ENCODE results near the gene SIGLEC15.
A peak's percentile ranks its signal among the peaks of the same experiment; 100 is the strongest.
"Not testable (repeated sequence)": the region's sequence is repeated elsewhere in the genome, so short reads cannot be mapped to it uniquely, and the experiment has no call there.

Gene SIGLEC15

DNA sequence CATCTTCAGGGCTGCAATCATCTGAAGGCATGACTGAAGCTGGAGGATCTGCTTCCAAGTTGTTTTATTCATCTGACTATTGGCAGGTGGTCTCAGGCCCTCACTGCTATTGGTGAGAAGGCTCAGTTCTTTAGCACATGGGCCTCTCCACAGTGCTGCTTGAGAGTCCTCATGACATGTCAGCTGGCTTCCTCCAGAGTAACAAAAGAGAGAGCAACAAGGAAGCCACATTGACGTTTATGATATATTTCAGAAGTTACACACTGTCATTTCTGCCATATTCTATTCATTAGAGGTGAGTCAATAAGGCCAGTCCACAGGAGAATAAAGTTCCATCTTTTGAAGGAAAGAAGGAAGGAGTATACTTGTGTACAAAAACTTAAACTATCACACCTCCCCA, 7.9 kb upstream of the SIGLEC15 start:
- H3K9ac ChIP-seq, result no peak overlapping the region
- H3K9me3 ChIP-seq, result peaks cover 8% of the 10 kb centered on the region
- no peaks in the 10 kb centered on the region for H3K36me3 ChIP-seq
- no peaks in the 10 kb centered on the region for H4K20me1 ChIP-seq
- H3K27me3 ChIP-seq, result no peaks in the 10 kb centered on the region
- no peak overlapping the region for H3K4me3 ChIP-seq
- H3K4me2 ChIP-seq, result no peak overlapping the region
- no peak for TF ChIP-seq Cebpa-rat (IDR thresholded peaks at IDR 0.05)
- H3K27ac ChIP-seq, result no peak overlapping the region
- H3K4me1 ChIP-seq, result no peaks in the 10 kb centered on the region

DNA sequence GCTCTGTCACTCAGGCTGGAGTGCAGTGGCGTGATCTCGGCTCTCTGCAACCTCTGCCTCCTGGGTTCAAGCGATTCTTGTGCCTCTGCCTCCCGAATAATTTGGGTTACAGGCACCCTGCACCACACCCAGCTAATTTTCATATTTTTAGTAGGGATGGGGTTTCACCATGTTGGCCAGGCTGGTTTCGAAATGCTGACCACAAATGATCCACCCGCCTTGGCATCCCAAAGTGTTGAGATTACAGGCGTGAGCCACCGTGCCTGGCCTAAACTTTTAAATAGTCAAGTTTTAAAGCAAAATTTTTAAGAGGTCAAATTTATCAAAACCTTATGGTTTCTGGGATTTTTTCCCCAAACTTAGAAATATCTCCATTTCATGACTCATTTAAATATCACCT, 6.7 kb upstream of the SIGLEC15 start:
- not testable (repeated sequence) for H3K27me3 ChIP-seq, H3K27ac ChIP-seq, H3K4me1 ChIP-seq, H3K4me3 ChIP-seq, H3K9ac ChIP-seq, H3K36me3 ChIP-seq, H3K4me2 ChIP-seq, H4K20me1 ChIP-seq
- H3K9me3 ChIP-seq, result peaks cover 21% of the 10 kb centered on the region

DNA sequence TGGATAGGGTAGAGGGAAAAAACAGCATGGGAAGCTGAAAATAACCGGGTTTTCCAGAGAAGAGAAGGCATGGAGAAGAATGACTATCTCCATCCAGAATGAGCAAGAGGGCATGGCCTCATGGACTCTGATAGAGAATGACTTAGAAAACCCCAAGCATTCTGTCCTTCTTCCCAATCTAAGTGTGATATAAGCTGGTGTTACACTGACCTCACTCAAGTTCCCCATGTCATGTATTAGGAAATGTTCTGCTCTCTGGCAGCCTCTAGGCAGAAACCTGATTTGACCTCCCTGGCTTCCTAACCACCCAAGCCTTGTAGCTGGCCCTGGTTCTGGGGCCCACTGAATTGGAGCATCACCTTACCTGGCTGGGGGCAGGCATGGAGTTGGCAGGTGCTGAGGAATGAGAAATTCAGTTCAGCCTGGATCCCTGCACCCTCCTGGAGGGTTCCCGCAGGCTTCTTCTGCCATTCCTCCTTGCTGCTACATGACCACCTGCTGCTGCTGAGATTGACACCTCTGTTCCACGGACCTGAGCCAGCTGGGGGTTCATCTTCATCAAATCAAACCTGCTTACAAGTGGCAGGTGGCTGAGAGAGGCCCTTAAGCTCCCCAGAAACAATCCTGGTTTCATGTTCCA, 5.2 kb upstream of the SIGLEC15 start:
- Histone ChIP-seq H3K27me3 (no peaks in the 10 kb centered on the region), H4K20me1 (no peaks in the 10 kb centered on the region), H3K4me2 (no peak overlapping the region), H3K4me1 (peaks cover 19% of the 10 kb centered on the region), H3K27ac (no peak overlapping the region), H3K4me3 (no peak overlapping the region), H3K9me3 (peaks cover 21% of the 10 kb centered on the region), H3K36me3 (no peaks in the 10 kb centered on the region), H3K9ac (no peak overlapping the region)
- TF ChIP-seq Cebpa-rat (IDR thresholded peaks at IDR 0.05), result no peak

DNA sequence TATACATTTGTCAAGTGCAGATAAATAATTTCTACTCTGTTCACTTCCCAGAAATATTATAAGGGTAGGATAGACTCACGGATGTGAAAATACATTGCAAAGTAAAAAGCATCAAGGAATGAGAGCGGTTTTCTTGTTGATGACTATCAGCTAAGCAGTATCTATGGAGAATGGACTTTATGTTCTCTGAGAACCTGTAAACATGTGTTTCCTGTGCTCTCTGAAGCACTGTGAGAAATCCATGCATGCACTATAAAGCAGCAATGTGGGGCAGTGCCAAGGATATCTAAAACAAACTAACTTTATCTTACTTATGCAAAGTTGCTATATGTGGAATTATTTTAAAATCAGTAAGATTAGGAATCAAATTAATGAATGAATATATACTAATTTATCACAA, 4.4 kb upstream of the SIGLEC15 start:
- no peaks in the 10 kb centered on the region for H3K27me3 ChIP-seq
- TF ChIP-seq Cebpa-rat (IDR thresholded peaks at IDR 0.05), result no peak

DNA sequence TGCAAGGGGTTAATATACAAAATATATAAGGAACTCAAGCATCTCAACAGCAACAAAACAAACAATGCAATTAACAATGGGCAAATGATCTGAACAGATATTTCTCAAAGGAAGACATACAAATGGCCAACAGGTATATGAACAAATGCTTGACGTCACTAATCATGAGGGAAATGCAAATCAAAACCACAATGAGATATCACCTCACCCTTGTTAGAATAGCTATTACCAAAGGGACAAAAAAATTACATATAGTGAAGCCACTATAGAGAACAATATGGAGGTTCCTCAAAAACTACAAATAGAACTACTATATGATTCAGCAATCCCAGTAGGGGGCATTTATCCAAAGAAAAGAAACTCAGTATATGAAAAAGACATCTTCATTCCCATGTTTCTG, 3.8 kb upstream of the SIGLEC15 start:
- no peaks in the 10 kb centered on the region for H3K36me3 ChIP-seq
- H4K20me1 ChIP-seq, result no peaks in the 10 kb centered on the region
- H3K27me3 ChIP-seq, result no peaks in the 10 kb centered on the region
- H3K4me2 ChIP-seq, result no peak overlapping the region
- peaks cover 21% of the 10 kb centered on the region for H3K9me3 ChIP-seq
- TF ChIP-seq Cebpa-rat (IDR thresholded peaks at IDR 0.05), result no peak
- no peak overlapping the region for H3K27ac ChIP-seq
- H3K4me1 ChIP-seq, result peaks cover 34% of the 10 kb centered on the region
- H3K4me3 ChIP-seq, result no peak overlapping the region
- no peak overlapping the region for H3K9ac ChIP-seq

More for the DNA sequence above, 4.4 kb upstream of the SIGLEC15 start:
- Histone ChIP-seq H3K9me3 (peaks cover 21% of the 10 kb centered on the region), H4K20me1 (no peaks in the 10 kb centered on the region), H3K27ac (no peak overlapping the region), H3K4me3 (no peak overlapping the region), H3K4me2 (no peak overlapping the region), H3K4me1 (peaks cover 27% of the 10 kb centered on the region), H3K9ac (no peak overlapping the region), H3K36me3 (no peaks in the 10 kb centered on the region)

DNA sequence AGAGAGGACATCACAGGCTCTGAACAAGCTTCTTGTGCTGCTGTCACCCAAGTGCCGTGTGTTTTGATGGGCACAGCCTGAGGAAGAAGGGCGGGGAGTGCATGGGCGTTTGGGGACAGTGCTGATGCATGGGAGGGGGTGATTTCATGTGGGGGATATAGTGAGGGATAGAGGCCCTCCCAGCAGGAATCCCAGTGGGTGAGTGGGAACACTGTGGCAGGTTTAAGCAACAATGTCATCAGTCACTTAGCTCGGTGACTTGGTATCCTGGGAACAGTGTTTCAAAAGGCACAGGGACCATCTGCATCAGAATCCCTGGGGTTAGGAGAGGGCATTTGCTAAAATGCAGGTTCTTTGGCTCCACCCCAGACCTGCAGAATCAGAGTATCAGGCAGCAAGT, 609 bp downstream of the SIGLEC15 start:
- H3K36me3 ChIP-seq, result no peaks in the 10 kb centered on the region
- peak overlapping the region; percentile 52; the same call in 1 of the 2 replicates for H3K27ac ChIP-seq
- H3K4me2 ChIP-seq, result peak overlapping the region; percentile 84
- H4K20me1 ChIP-seq, result no peaks in the 10 kb centered on the region
- peaks cover 71% of the 10 kb centered on the region for H3K4me1 ChIP-seq
- H3K4me3 ChIP-seq, result no peak overlapping the region
- H3K9ac ChIP-seq, result no peak overlapping the region
- peaks cover 16% of the 10 kb centered on the region for H3K9me3 ChIP-seq
- no peak for TF ChIP-seq Cebpa-rat (IDR thresholded peaks at IDR 0.05)
- H3K27me3 ChIP-seq, result no peaks in the 10 kb centered on the region

DNA sequence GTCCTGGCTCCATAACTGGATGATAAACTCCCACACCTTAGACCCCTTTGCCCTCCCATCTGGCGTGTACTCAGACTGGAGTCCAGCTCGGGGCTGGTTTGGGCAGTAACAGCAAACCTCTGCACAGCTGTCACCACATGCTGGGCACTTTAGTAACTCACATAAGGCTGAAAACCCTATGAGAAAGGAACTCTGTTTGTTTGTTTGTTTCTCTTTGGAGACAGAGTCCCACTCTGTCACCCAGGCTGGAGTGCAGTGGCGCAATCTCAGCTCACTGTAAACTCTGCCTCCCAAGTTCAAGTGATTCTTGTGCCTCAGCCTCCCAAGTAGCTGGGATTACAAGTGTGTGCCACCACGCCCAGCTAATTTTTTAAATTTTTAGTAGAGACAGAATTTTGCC, 1.2 kb downstream of the SIGLEC15 start:
- H3K27me3 ChIP-seq, H3K36me3 ChIP-seq, H4K20me1 ChIP-seq, H3K9ac ChIP-seq, H3K4me3 ChIP-seq, H3K27ac ChIP-seq: not testable (repeated sequence)
- 0 out of 2 replicates have a peak, but pooled peaks have one; percentile 29 for TF ChIP-seq Cebpa-rat (IDR thresholded peaks at IDR 0.05)
- Histone ChIP-seq H3K9me3 (peaks cover 16% of the 10 kb centered on the region), H3K4me2 (peak overlapping the region; percentile 84), H3K4me1 (peaks cover 71% of the 10 kb centered on the region)

DNA sequence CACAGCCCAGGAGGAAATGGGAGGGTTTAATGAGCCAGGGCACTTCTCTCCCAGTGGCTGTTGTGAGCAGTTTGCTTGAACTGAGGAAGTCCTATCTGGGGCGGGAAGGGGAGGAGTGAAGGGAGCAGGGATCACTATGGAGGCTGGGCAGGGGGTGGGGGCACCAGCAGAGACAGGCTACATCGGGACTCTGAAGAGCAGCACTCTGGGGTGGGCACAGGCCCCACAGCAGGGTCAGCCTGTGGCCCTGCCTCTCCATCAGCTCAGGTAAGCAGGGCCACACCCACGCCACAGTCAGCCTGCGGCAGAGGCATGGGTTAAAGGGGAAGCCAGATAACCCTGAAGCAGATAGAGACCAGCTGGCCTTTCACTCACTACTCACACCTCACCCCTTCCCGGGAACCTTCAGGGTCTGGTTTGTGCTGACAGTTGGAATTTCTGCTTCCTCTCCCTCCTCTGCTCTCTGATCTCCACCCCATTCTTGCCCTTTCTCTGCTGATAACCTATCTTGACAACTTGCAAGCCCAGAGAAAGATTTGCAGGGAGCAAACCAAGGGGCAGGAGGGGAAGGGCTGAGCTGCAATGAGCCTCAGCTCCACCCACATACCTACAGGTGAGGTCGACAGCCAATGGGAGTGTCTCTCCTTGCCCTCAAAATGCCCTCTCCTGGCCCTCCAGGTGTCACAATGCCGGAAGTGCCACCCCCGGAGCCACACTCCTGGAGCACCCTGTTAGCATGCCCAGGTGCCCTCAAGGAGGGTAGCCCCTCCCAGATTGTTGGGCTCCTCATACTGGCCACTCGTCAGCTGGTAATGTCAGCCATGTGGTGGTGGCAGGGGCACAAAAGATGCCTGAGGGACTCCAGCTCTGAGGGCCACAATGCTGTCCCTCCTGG, 3.7 kb downstream of the SIGLEC15 start:
- Histone ChIP-seq H3K36me3 (no peaks in the 10 kb centered on the region), H3K27ac (peak overlapping the region; percentile 26), H3K4me1 (peaks cover 65% of the 10 kb centered on the region), H3K4me3 (no peak overlapping the region), H3K27me3 (no peaks in the 10 kb centered on the region), H3K4me2 (peak overlapping the region; percentile 84), H3K9me3 (no peaks in the 10 kb centered on the region), H3K9ac (no peak overlapping the region), H4K20me1 (no peaks in the 10 kb centered on the region)
- TF ChIP-seq Cebpa-rat (IDR thresholded peaks at IDR 0.05), result no peak

DNA sequence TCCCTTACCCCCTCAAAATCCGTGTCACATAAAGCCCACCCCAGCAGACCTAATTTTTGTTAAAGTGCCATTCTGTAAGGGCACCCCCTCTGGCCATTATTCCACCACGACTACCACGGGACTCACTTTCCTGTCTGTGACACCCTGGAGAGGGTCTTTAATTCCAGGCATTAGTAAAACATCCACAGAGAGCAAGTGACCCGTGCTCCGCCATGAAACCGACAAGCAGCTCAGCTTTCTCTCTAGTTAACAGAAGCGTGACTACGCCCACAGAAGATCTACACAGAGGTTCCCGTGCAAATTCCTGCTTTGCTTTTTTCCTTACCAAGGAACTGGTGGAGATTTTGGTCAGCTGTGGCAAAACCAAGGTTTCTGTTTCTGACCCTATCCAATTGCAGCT, 4.4 kb downstream of the SIGLEC15 start:
- Histone ChIP-seq H3K4me2 (peak overlapping the region; percentile 84), H3K36me3 (no peaks in the 10 kb centered on the region), H3K4me3 (no peak overlapping the region), H3K27me3 (no peaks in the 10 kb centered on the region), H3K9ac (no peak overlapping the region), H3K9me3 (no peaks in the 10 kb centered on the region), H3K27ac (no peak overlapping the region), H3K4me1 (peaks cover 63% of the 10 kb centered on the region), H4K20me1 (no peaks in the 10 kb centered on the region)
- TF ChIP-seq Cebpa-rat (IDR thresholded peaks at IDR 0.05), result no peak

DNA sequence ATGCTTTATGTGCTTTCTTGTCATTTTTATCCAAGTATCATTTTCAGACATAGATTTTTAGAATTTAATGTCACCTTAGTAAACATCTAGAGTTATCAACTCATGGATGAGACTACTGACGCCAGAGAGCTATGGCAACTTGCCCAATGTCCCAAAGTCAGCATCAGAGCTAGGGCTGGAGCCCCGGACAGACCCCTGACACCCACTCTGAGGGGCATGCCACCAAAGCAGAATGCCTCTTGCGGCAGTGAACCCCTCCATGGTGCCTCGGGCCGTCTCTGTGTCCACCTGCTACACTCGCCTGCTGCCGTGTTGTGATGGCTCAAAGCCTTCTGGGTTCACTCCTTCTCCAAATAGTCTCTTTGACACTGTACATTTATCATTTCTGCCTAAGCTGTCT, 5.4 kb downstream of the SIGLEC15 start:
- Histone ChIP-seq H3K9me3 (no peaks in the 10 kb centered on the region), H4K20me1 (no peaks in the 10 kb centered on the region), H3K4me1 (peaks cover 54% of the 10 kb centered on the region), H3K4me2 (no peak overlapping the region), H3K4me3 (no peak overlapping the region), H3K9ac (no peak overlapping the region), H3K36me3 (no peaks in the 10 kb centered on the region), H3K27me3 (no peaks in the 10 kb centered on the region), H3K27ac (no peak overlapping the region)
- no peak for TF ChIP-seq Cebpa-rat (IDR thresholded peaks at IDR 0.05)

Data from BLaER1 (cell line).